Adipose tissue (tissue), 3 donors: ENCODE measurements around the gene RNF145. TPM values are rescaled to one million over a fixed set of nuclear protein-coding genes. Genes with fewer than 3 reads are reported as not detected.
"Not testable (repeated sequence)": the region's sequence is repeated elsewhere in the genome, so short reads cannot be mapped to it uniquely, and the experiment has no call there.

Experiments
- H3K27ac ChIP-seq: one replicate; pipeline ENCODE4 v1.5.1; 2013; ENCODE audit warnings: low read depth, low read length
- WGBS, 3 donors: extraction: QIAGEN DNeasy Blood & Tissue Kit; methylation state at CpG; one replicate each; pipeline ENCODE4 v1.1.7; 2013; 5-methylcytosine and 5-hydroxymethylcytosine counted together
- polyA plus RNA-seq, 3 donors: library from polyadenylated mRNA; stranded (reverse); fragments of 200-250 nt; gene quantifications; one replicate each; pipeline ENCODE4 v1.2.3, GENCODE V29; 2013
- donor health status: healthy with polysubstance abuse.
- donor health status: Bipolar disorder and iron deficiency.
- donor health status: healthy.

RNF145 gene
- polyA plus RNA-seq, 3 donors = 11.6 to 40.8 (median 33.6) TPM

DNA sequence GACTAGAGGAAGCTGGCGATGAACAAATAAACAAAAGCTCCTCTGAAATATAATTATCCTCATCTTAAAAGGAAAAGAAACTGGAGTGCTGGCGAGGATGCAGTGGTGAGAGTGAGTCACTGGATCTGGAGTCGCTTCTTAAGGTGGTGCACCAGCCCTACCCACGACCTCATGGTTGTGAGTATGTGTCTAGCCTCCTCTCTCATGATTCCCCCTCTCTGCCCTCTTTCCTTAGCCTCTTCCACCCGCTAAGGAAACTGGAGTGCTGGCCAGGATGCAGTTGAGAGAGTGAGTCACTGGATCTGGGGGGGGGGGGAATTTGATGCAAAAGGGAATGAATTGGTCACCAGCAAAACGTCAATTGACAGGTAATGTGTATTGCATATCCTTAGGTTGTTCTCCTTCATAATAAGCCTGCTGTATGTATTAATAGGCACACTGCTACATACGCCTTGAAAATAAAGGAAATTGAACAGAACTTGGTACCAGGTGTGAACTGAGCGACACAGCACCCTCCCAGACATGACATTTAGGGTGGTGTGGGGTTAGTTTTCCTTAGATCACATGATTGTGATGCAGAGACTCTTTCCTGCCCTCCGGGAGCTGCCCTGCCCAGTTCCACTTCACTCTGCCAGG is 73.3 kb downstream of the RNF145 start:
- H3K27ac ChIP-seq = no peak overlapping the region
- 56 to 61% (median 57%) methylated on average over 9 of the region's 9 CpGs for WGBS, 3 donors

DNA sequence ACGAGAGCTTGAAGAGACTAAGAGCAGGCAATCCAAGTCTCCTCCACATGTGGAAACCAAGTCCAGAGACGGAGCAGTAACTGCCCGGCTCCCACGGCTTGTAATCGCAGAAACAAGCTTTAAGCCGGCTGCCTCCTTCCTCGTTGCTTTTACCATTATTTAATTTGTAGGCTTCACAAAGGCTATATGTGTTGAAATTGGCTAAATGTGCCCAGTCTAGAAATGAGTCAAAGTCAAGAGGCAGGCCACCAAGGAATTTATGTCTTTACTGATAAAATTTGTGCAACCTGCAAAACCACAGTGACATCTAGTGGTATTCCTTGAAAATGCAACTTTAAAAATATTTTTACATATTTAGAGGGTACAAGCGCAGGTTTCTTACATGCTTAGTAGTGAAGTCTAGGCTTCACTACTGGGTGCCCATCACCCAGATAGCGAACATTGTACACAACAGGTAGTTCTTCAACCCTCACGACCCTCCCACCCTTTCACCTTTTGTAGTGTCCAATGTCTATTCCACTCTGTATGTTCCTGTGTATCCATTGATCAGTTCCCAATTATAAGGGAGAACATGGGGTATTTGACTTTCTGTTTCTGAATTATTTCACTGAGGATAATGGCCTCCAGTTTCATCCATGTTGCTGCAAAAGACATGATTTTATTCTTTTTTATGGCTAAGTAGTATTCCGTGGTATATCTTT is 76.2 kb downstream of the RNF145 start:
- 28 to 39% (median 38%) methylated on average over 11 of the region's 11 CpGs for WGBS, 3 donors
- H3K27ac ChIP-seq = no peak overlapping the region

DNA sequence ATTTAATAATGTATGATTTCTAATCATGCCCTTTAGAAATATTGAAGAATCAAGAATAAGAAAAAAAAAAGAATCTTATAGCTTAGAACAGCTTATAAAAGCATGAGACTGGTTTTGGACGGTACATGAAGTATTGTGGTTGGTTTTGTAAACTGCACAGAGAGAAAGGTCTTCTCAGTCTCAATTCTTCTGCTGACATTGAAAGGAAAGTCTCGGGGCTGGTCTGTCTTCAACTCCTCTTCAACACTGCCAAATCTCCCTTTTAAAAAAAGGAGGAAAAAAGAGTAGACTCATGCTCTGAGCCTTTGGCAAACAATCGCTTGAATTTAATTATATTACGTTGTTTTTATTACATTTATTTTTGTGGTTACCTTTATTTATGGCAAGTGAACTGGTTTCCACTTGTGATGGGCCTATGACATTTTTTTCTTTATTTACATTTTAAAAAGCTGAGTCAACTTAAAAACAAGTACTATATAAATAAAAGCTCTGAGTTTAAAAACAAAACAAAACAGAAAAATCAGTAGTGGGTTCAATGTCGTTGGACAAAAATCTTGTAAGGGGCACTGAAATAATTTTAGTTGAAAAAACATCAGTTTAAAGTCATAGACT is 76.8 kb downstream of the RNF145 start:
- WGBS, 3 donors = 60 to 77% (median 68%) methylated on average over 5 of the region's 5 CpGs
- H3K27ac ChIP-seq = no peak overlapping the region

DNA sequence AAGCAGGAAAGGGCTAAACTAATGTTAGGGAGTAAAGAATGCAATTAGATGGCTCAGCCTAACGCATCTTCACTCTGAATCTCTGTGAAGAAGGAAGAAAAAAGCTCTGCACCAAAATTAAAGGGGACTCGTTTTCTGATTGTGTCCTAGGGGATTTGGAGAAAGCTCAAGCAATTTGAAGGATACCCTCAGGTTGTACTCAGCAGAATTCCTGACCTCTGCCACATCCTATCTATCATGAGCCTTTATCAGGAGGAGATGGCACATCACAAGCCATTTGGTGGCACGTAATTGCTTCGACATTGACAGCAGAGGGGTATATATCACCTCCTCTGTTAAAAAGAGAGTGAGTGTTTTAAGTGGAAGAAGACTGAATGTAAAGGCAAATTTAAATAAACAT is 77.4 kb downstream of the RNF145 start:
- no peak overlapping the region for H3K27ac ChIP-seq
- 66 to 75% (median 74%) methylated on average over 4 of the region's 4 CpGs for WGBS, 3 donors

DNA sequence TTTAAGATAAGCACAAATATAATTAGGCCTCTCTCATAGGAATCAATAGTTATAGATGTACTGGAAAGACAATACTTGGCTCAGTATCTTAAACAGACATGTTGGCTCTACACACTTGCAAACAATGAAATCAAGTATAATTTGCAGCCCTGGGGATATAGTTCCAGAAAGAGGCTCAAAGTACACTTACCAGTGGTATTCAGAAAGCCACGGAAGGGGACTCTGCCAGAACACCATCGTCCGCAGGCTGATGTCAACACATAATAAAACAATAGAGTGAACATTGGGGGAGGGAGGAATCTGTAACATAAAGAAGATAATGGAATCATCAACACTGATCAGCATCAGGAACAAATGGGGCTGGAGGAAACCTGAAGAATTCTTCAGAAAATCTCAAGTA is 78.5 kb downstream of the RNF145 start:
- no peak overlapping the region for H3K27ac ChIP-seq
- 65 to 81% (median 71%) methylated on average over 3 of the region's 3 CpGs for WGBS, 3 donors

DNA sequence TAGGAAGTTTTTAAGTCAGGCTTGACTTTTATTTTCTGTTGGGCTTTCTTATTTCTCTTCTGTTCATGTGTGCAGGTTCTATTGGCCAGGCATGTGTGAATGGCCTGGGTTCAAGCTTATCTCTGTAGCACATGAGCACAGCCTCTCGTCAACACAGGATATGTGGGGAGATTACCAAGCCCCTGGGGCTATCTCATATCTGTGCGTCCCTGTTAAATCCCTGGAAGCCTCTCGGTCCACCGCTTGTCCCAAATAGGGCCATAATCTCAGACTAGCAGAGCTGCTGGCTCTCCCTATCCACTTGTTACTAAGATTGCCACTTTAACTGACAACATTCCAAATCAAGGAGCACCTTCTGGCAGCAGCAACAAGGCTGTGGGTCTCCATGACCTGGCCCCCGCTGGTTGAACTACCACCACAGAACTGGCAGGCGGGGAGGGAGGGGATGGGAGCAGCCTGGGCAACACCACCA is 81.2 kb downstream of the RNF145 start:
- no peak overlapping the region for H3K27ac ChIP-seq
- WGBS, 3 donors = 85 to 90% (median 88%) methylated on average over 6 of the region's 6 CpGs

DNA sequence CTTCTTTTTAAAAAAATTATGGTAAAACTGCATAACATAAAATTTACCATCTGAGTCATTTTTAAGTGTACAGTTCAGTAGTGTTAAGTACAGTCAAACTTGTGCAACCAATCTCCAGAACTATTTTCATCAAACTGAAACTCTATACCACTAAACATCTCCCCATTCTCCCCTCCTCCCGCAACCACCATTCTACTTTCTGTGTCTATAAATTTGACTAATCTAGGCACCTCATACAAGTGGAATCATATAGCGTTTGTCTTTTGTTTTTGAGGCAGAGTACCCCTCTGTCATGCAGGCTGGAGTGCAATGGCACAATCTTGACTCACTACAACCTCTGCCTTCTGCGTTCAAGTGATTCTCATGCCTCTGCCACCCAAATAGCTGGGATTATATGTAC is 85.7 kb downstream of the RNF145 start:
- no peak overlapping the region for H3K27ac ChIP-seq
- WGBS, 3 donors = 85 to 96% (median 92%) methylated on average over 3 of the region's 3 CpGs

DNA sequence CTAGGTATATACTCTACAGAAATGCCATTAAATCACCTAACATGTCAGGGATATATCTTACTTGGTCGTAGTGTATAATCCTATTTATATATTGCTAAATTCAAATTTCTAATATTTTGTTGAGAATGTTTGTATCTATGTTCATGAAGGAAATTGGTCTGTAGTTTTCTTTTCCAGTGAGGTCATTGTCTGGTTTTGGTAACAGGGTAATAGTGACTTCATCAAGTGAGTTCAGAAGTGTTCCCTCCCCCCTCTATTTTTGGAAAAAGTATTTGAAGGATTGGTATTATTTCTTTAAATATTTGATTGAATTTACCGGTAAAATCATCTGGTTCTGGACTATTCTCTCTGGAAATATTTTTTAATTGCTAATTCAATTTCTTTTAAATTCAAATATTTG is 86.2 kb downstream of the RNF145 start:
- no peak overlapping the region for H3K27ac ChIP-seq
- 73 to 92% (median 88%) methylated on average over 2 of the region's 2 CpGs for WGBS, 3 donors

DNA sequence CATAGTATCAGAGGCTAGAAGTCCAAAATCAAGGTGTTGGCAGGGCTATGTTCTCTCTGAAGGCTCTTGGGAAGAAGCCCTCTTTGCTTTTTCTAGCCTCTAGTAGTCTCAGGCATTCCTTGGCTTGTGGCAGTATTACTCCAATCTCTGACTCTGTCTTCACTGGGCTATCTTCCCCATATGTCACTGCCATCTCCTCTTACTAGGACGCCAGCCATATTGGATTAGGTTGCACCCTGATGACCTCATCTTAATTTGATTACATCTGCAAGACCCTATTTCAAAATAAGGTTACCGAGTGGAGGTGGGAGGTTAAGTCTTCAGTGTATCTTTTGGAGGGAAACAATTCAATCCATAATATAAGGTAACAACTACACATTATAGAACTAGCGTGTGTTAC is 88.3 kb downstream of the RNF145 start:
- 74 to 93% (median 89%) methylated on average over 3 of the region's 3 CpGs for WGBS, 3 donors
- H3K27ac ChIP-seq = no peak overlapping the region

DNA sequence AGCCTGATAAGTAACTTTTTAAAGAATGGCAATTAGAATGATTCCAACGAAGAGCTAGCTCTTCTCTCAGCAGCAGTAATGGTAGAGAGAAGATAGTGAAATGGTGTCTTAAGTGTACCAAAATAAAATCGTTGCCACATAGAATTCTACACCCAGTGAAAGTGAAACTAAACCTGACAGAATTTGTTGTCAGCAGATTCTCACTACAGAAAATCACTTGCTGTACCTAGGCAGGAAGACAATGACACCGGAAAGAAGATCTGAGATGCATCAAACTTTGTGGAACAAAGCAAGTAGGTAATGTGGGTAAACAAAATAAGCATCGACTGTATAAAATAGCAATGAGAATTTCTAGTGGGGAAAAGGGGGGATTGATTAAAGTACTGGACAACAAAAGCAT is 88.9 kb downstream of the RNF145 start:
- H3K27ac ChIP-seq = no peak overlapping the region
- 53 to 63% (median 57%) methylated on average over 4 of the region's 4 CpGs for WGBS, 3 donors

DNA sequence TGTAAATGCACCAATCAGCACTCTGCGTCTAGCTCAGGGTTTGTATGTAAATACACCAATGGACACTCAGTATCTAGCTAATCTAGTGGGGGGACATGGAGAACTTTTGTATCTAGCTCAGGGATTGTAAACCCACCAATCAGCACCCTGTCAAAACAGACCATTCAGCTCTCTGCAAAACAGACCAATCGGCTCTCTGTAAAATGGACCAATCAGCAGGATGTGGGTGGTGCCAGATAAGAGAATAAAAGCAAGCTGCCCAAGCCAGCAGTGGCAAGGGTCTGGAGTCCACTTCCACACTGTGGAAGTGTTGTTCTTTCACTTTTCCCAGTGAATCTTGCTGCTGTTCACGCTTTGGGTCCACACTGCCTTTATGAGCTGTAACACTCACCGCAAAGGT is 89.5 kb downstream of the RNF145 start:
- H3K27ac ChIP-seq = not testable (repeated sequence)
- 72 to 74% (median 73%) methylated on average over 4 of the region's 4 CpGs for WGBS, 3 donors

DNA sequence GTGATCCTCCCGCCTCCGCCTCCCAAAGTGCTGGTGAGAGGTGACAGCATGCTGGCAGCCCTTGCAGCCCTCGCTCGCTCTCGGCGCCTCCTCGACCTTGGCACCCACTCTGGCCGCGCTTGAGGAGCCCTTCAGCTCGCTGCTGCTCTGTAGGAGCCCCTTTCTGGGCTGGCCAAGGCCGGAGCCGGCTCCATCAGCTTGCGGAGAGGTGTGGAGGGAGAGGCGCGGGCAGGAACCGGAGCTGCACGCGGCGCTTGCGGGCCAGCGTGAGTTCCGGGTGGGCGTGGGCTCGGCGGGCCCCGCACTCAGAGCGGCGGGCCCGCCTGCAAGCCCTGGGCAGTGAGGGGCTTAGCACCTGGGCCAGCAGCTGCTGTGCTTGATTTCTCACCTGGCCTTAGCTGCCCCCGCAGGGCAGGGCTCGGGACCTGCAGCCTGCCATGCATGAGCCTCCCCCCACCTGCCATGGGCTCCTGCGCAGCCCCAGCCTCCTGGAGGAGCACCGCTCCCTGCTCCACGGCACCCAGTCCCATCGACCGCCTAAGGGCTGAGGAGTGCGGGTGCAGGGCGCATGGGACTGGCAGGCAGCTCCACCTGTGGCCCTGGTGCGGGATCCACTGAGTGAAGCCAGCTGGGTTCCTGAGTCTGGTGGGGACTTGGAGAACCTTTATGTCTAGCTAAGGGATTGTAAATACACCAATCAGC is 90.2 kb downstream of the RNF145 start:
- H3K27ac ChIP-seq = not testable (repeated sequence)
- WGBS, 3 donors = 95 to 99% (median 95%) methylated on average over 35 to 39 of the region's 39 CpGs

DNA sequence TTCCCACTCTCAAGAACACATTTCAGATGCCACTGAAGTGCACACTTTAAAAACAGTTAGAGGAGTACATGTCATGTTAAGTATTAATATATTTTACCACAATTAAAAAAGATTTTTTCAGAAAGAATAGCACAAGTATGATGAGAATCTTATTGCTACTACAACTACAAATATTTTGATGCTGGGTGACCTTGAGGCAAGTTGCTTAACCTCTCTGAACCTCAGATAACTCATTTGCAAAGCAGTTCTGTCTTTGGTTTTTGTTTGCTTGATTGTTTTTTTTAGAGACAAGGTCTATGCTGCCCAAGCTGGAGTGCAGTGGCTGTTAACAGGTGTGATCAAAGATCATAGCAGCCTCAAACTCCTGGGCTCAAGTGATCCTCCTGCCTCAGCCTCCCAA is 95.9 kb downstream of the RNF145 start:
- H3K27ac ChIP-seq = no peak overlapping the region

DNA sequence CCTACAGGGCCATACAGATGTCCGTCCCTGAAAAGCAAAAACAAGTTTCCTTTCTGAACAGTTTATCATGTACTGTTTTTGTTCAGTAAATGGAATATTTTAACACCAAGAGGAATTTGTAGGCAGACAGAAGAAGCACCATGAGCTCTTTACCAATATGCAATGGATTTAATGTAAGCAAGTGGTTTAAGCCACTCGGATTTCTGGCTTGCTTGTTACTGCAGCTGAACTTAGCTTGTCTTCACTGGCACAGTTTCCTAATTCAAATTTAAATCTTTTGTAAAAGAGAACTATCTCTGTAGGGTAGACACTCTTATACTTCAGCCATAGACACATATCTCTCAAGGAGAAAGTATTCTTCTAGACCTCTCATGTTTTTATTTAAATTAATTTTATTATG is 96.9 kb downstream of the RNF145 start:
- WGBS, 3 donors = 92 to 97% (median 97%) methylated on average over 2 of the region's 2 CpGs
- no peak overlapping the region for H3K27ac ChIP-seq

Other genes with a start within 250 kb of the RNF145 start
- 10 to 100 TPM in 2 of 3 donors, 1 to 10 TPM in 1; 3.1 to 42.4 (median 25.6) TPM for gene EBF1, start 109.6 kb downstream of the RNF145 start, polyA plus RNA-seq
- gene UBLCP1, start 53.7 kb upstream of the RNF145 start, polyA plus RNA-seq = 10 to 100 TPM in 2 of 3 donors, 1 to 10 TPM in 1; 8.1 to 26.3 (median 13.6) TPM
- not detected for gene IL12B, start 120.9 kb upstream of the RNF145 start, polyA plus RNA-seq